Endothelial cell of umbilical vein (primary cell): Measurements from ENCODE around the gene GAPVD1.

Source experiments
- CTCF ChIP-seq, 2 donors: IDR thresholded peaks; 1 replicate in 1 of 2; 2 replicates in 1 of 2; pipeline ENCODE4 v1.5.1; 2011; ENCODE audit warnings: low read length in 2 of 2, mild to moderate bottlenecking in 2 of 2, moderate library complexity in 2 of 2, control low read depth in 1 of 2, inconsistent platforms in 1 of 2, low read depth in 1 of 2; ENCODE audit not compliant: insufficient read depth in 1 of 2; ENCODE audit errors: extremely low read depth in 1 of 2
- EZH2 ChIP-seq: IDR thresholded peaks from 2 replicates; pipeline ENCODE4 v1.6.1; 2012; ENCODE audit warnings: borderline replicate concordance, low read depth, mild to moderate bottlenecking, moderate library complexity, low read length, inconsistent platforms; ENCODE audit not compliant: severe bottlenecking
- FOS ChIP-seq: IDR thresholded peaks from 2 replicates; pipeline ENCODE4 v1.6.1; 2011; ENCODE audit warnings: mild to moderate bottlenecking, low read length, moderate library complexity, borderline replicate concordance; ENCODE audit not compliant: insufficient read depth
- JUN ChIP-seq: IDR thresholded peaks from 2 replicates; pipeline ENCODE4 v1.6.1; 2011; ENCODE audit warnings: borderline replicate concordance, low read depth; ENCODE audit not compliant: insufficient read length, insufficient read depth
- POLR2A ChIP-seq: IDR thresholded peaks from 2 replicates; pipeline ENCODE4 v1.6.1; 2012; ENCODE audit warnings: low read depth, mild to moderate bottlenecking, control low read depth, low read length
- POLR2AphosphoS5 ChIP-seq: IDR thresholded peaks from 2 replicates; pipeline ENCODE4 v1.6.1; 2012; ENCODE audit warnings: low read depth, mild to moderate bottlenecking, control low read depth, low read length, moderate library complexity; ENCODE audit not compliant: insufficient read depth

- no peak for TF ChIP-seq CTCF (IDR thresholded peaks at IDR 0.05; ENCODE audit: extremely low read depth in 1 of 2, insufficient read depth in 1 of 2, low read depth in 1 of 2, low read length in 2 of 2)
- TF ChIP-seq POLR2A, result no peak
- TF ChIP-seq POLR2AphosphoS5, result no peak
- no peak for TF ChIP-seq JUN
- TF ChIP-seq EZH2, result no peak
- TF ChIP-seq FOS, result no peak
Measured at GRCh38 chr9:125372441-125373226, 111.0 kb downstream of the GAPVD1 start.
